Panc1 (cell line): ENCODE results near the gene MMP24OS.

Experiments used
- CTCF ChIP-seq: fragments of 450-650 bp; IDR thresholded peaks from 2 replicates; pipeline ENCODE4 v1.5.1; 2017; ENCODE audit warnings: mild to moderate bottlenecking
- POLR2AphosphoS5 ChIP-seq: IDR thresholded peaks from 2 replicates; pipeline ENCODE4 v1.6.1; 2012; ENCODE audit warnings: mild to moderate bottlenecking, low read depth, low read length, moderate library complexity
- REST ChIP-seq, 2 experiments: IDR thresholded peaks; 2 replicates each; pipeline ENCODE4 v1.6.1; 2011 to 2012; ENCODE audit warnings: low read depth in 2 of 2, control low read depth in 1 of 2, low read length in 1 of 2, mild to moderate bottlenecking in 1 of 2, moderate library complexity in 1 of 2; ENCODE audit not compliant: insufficient read depth in 1 of 2
- SIN3A ChIP-seq: IDR thresholded peaks from 2 replicates; pipeline ENCODE4 v1.6.1; 2012; ENCODE audit warnings: low read depth, mild to moderate bottlenecking, low read length, moderate library complexity, borderline replicate concordance; ENCODE audit not compliant: insufficient read depth
- TCF7L2 ChIP-seq: IDR thresholded peaks from 2 replicates; pipeline ENCODE4 v1.6.1; 2011; ENCODE audit warnings: mild to moderate bottlenecking, low read depth, low read length, inconsistent platforms

- no peak for TF ChIP-seq CTCF
- TF ChIP-seq TCF7L2, result no peak
- no peak for TF ChIP-seq REST (IDR thresholded peaks at IDR 0.05; ENCODE audit: insufficient read depth in 1 of 2, low read depth in 2 of 2, low read length in 1 of 2)
- no peak for TF ChIP-seq SIN3A
- no peak for TF ChIP-seq POLR2AphosphoS5
These were observed 37.1 kb upstream of the MMP24OS start for GRCh38 chr20:35314816-35315631.
